WTC11 (cell line): Measurements from ENCODE around the gene RAD17. TPM values are rescaled to one million over a fixed set of nuclear protein-coding genes. Genes with fewer than 3 reads are reported as not detected.
"Not testable (repeated sequence)": the region's sequence is repeated elsewhere in the genome, so short reads cannot be mapped to it uniquely, and the experiment has no call there.

ENCODE experiments used
- ATAC-seq: fragments of 200-7000 bp; cut with Tn5 transposase; 2 replicates; pipeline ENCODE4 v1.10.0; 2021; ENCODE audit warnings: mild to moderate bottlenecking, moderate library complexity
- CTCF ChIA-PET: fragments of 300-600 bp; sonication (Branson Sonifier 250); formaldehyde crosslinking; loops from one replicate; lab custom pipeline; 2021; ENCODE audit warnings: antibody characterized with exemption; lab: Charles Lee
- POLR2A ChIA-PET: fragments of 350-600 bp; sonication (Branson Sonifier 250); formaldehyde crosslinking; loops from one replicate; lab custom pipeline; 2021; ENCODE audit warnings: antibody characterized with exemption; lab: Charles Lee
- DNase-seq: peaks from one replicate; pipeline ENCODE4 v3.0.0; 2021; ENCODE audit warnings: low spot score
- H3K27ac Mint-ChIP-seq: 2 replicates; pipeline ENCODE4 v1.8.0; 2021; ENCODE audit warnings: mixed read lengths
- H3K27me3 Mint-ChIP-seq: 2 replicates; pipeline ENCODE4 v1.8.0; 2021; ENCODE audit warnings: low read depth, mild to moderate bottlenecking, moderate library complexity, mixed read lengths
- H3K36me3 Mint-ChIP-seq: 2 replicates; pipeline ENCODE4 v1.8.0; 2021; ENCODE audit warnings: mixed read lengths
- H3K4me1 Mint-ChIP-seq: 2 replicates; pipeline ENCODE4 v1.8.0; 2022; ENCODE audit warnings: mixed read lengths
- H3K4me3 Mint-ChIP-seq: 2 replicates; pipeline ENCODE4 v1.8.0; 2021; ENCODE audit warnings: mild to moderate bottlenecking, moderate library complexity, mixed read lengths
- H3K9me3 Mint-ChIP-seq: 2 replicates; pipeline ENCODE4 v1.8.0; 2021; ENCODE audit warnings: mixed read lengths
- ATF2 ChIP-seq: sonication (generic); formaldehyde crosslinking; IDR thresholded peaks from 2 replicates; pipeline ENCODE4 v1.8.1; 2022; ENCODE audit warnings: low read depth, missing genetic modification reagents, borderline replicate concordance
- ATF3 ChIP-seq: sonication (generic); formaldehyde crosslinking; conservative IDR thresholded peaks from 2 replicates; pipeline ENCODE4 v1.8.1; 2022; ENCODE audit warnings: mild to moderate bottlenecking, missing genetic modification reagents
- CREM ChIP-seq: sonication (generic); formaldehyde crosslinking; IDR thresholded peaks from 2 replicates; pipeline ENCODE4 v1.8.1; 2022; ENCODE audit warnings: mild to moderate bottlenecking, missing genetic modification reagents, moderate library complexity
- E2F5 ChIP-seq: sonication (generic); formaldehyde crosslinking; IDR thresholded peaks from 2 replicates; pipeline ENCODE4 v1.8.1; 2022; ENCODE audit warnings: mild to moderate bottlenecking, moderate library complexity, missing genetic modification reagents
- ELF4 ChIP-seq: sonication (generic); formaldehyde crosslinking; IDR thresholded peaks from 2 replicates; pipeline ENCODE4 v1.8.1; 2022; ENCODE audit warnings: low read depth, mild to moderate bottlenecking, moderate library complexity, missing genetic modification reagents
- GABPB1 ChIP-seq: sonication (generic); formaldehyde crosslinking; IDR thresholded peaks from 2 replicates; pipeline ENCODE4 v1.8.1; 2023; ENCODE audit warnings: mild to moderate bottlenecking, missing genetic modification reagents
- GRHL2 ChIP-seq: fragments of 250-450 bp; sonication (Bioruptor Pico); IDR thresholded peaks from 2 replicates; pipeline ENCODE4 v1.8.0; 2022; ENCODE audit warnings: mild to moderate bottlenecking, moderate library complexity; ENCODE audit not compliant: insufficient replicate concordance, severe bottlenecking
- HMGA2 ChIP-seq: fragments of 250-450 bp; sonication (Bioruptor Pico); IDR thresholded peaks from 2 replicates; pipeline ENCODE4 v1.4.0; 2021; ENCODE audit warnings: mild to moderate bottlenecking, moderate library complexity
- KAT7 ChIP-seq: sonication (generic); formaldehyde crosslinking; IDR thresholded peaks from 2 replicates; pipeline ENCODE4 v1.8.1; 2023; ENCODE audit warnings: missing genetic modification reagents, mild to moderate bottlenecking, borderline replicate concordance
- NFATC4 ChIP-seq: fragments of 250-450 bp; sonication (Bioruptor Pico); IDR thresholded peaks from 2 replicates; pipeline ENCODE4 v1.9.0; 2021; ENCODE audit warnings: mild to moderate bottlenecking
- NR2C2 ChIP-seq: sonication (generic); formaldehyde crosslinking; IDR thresholded peaks from 2 replicates; pipeline ENCODE4 v1.8.0; 2022; ENCODE audit warnings: mild to moderate bottlenecking, missing genetic modification reagents
- PRRX2 ChIP-seq: fragments of 250-450 bp; sonication (Bioruptor Pico); IDR thresholded peaks from 2 replicates; pipeline ENCODE4 v1.8.0; 2021; ENCODE audit warnings: mild to moderate bottlenecking
- RORB ChIP-seq: fragments of 250-450 bp; sonication (Bioruptor Pico); IDR thresholded peaks from 2 replicates; pipeline ENCODE4 v1.9.0; 2021; ENCODE audit warnings: mild to moderate bottlenecking
- SP1 ChIP-seq: sonication (generic); formaldehyde crosslinking; conservative IDR thresholded peaks from 2 replicates; pipeline ENCODE4 v1.8.1; 2022; ENCODE audit warnings: missing genetic modification reagents
- TCF7 ChIP-seq: sonication (generic); formaldehyde crosslinking; IDR thresholded peaks from 2 replicates; pipeline ENCODE4 v1.8.0; 2022; ENCODE audit warnings: mild to moderate bottlenecking, low read depth, missing genetic modification reagents, moderate library complexity
- TEAD1 ChIP-seq: sonication (generic); formaldehyde crosslinking; IDR thresholded peaks from 2 replicates; pipeline ENCODE4 v1.8.0; 2022; ENCODE audit warnings: mild to moderate bottlenecking, missing genetic modification reagents
- ZNF138 ChIP-seq: sonication (generic); formaldehyde crosslinking; conservative IDR thresholded peaks from 2 replicates; pipeline ENCODE4 v1.8.1; 2022; ENCODE audit warnings: mild to moderate bottlenecking, moderate library complexity, missing genetic modification reagents
- ZNF416 ChIP-seq: fragments of 250-450 bp; sonication (Bioruptor Pico); IDR thresholded peaks from 2 replicates; pipeline ENCODE4 v1.9.0; 2021; ENCODE audit warnings: mild to moderate bottlenecking, inconsistent platforms
- ZNF512 ChIP-seq: sonication (generic); formaldehyde crosslinking; IDR thresholded peaks from 2 replicates; pipeline ENCODE4 v1.8.1; 2022; ENCODE audit warnings: missing genetic modification reagents, borderline replicate concordance
- total RNA-seq: library from RNA; stranded (reverse); gene quantifications from 3 replicates; pipeline ENCODE4 v1.2.3, GENCODE V29; 2021
- TF ChIP-seq, protein P1 (sequence below): sonication (generic); formaldehyde crosslinking; IDR thresholded peaks from 2 replicates; pipeline ENCODE4 v1.8.0; 2023; ENCODE audit warnings: missing genetic modification reagents
- TF ChIP-seq, protein P2 (sequence below): sonication (generic); formaldehyde crosslinking; IDR thresholded peaks from 2 replicates; pipeline ENCODE4 v1.8.0; 2022; ENCODE audit warnings: mild to moderate bottlenecking, missing genetic modification reagents

Gene RAD17
- total RNA-seq, 1 experiment from 2014 or later = 32.6 TPM

GRCh38 chr5:69432412-69433206 lies 63.0 kb downstream of the RAD17 start (continued):
- TF ChIP-seq ATF2 (CRISPR knock-in tag) = no peak
- no peak for TF ChIP-seq CREM (CRISPR knock-in tag)
- TF ChIP-seq HMGA2 (CRISPR knock-in tag) = no peak
- no peak for TF ChIP-seq ZNF416
- TF ChIP-seq TCF7 = no peak
- no peak for TF ChIP-seq E2F5 (CRISPR knock-in tag)
- no peak for TF ChIP-seq NR2C2 (CRISPR knock-in tag)

DNA sequence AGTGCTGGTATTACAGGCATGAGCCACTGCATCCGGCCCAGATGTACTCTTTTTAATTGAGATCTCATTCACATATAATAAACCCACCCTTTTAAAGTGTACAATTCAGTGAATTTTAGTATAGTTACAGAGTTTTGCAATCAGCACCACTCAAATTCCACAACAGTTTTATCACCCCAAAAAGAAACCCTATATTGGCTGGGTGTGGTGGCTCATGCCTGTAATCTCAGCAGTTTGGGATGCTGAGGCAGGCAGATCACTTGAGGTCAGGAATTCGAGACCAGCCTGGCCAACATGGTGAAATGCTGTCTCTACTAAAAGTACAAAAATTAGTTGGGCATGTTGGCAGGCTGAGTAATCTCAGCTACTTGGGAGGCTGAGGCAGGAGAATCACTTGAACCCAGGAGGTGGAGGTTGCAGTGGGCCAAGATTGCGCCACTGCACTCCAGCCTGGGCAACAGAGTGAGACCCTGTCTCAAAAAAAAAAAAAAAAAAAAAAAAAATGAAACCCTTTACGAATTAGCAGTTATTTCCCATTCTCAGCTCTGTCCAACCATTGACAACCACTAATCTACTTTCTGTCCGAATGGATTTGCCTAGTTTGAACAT lies 65.8 kb downstream of the RAD17 start:
- H3K27me3 Mint-ChIP-seq, H3K4me1 Mint-ChIP-seq, CTCF ChIA-PET, DNase-seq, H3K27ac Mint-ChIP-seq, H3K4me3 Mint-ChIP-seq, H3K9me3 Mint-ChIP-seq, ATAC-seq, POLR2A ChIA-PET: not testable (repeated sequence)
- H3K36me3 Mint-ChIP-seq = peaks cover 38% of the 10 kb centered on the region

DNA sequence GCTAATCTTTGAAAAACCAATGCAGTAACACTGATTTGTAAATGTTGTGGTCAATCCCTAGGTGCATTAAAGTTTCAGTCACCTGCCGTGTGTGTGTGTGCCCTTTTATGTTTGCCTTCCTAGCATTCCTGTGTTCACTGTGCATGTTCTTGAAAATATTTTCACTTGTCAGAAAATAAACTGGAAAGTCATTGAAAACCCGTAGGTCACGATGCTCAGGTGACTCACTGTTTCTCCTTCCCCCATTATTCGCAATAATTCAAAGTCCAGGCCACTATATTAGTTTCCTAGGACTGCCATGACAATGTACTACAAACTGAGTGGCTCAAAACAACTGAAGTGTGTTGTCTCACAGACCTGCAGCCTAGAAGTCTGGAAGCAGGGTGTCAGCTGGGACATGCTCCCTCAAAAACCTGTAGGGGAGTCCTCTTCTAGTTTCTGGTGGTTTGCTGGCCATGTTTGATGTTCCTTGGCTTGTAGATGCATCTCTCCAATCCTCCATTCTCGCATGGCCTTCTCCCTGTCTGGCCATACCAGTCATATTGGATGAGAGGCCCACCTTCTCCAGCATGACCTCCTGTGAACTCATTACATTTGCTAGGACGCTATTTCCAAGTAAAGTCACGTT lies 74.6 kb downstream of the RAD17 start:
- ATAC-seq = no peak
- Mint-ChIP-seq H3K27ac (0 out of 2 replicates have a peak overlapping the region, but pooled peaks have one; percentile 83), H3K36me3 (no peaks in the 10 kb centered on the region; the same call in 1 of the 2 replicates), H3K4me3 (no peak overlapping the region), H3K27me3 (no peaks in the 10 kb centered on the region), H3K9me3 (no peaks in the 10 kb centered on the region), H3K4me1 (no peaks in the 10 kb centered on the region)
- peak; percentile 26; the same call in 1 of the 2 replicates for TF ChIP-seq GABPB1
- no peak for TF ChIP-seq TEAD1
- no peak for TF ChIP-seq ZNF138
- ChIA-PET POLR2A (no interaction called here), CTCF (no interaction called here)
- no peak for DNase-seq

- Mint-ChIP-seq H3K4me3 (no peak overlapping the region), H3K9me3 (no peaks in the 10 kb centered on the region), H3K27ac (no peak overlapping the region; the same call in 1 of the 2 replicates), H3K27me3 (no peaks in the 10 kb centered on the region), H3K36me3 (no peaks in the 10 kb centered on the region), H3K4me1 (peaks cover 3% of the 10 kb centered on the region; the same call in 1 of the 2 replicates)
- ChIA-PET POLR2A (no interaction called here), CTCF (no interaction called here)
- DNase-seq = no peak
- no peak for ATAC-seq
- no peak for TF ChIP-seq KAT7 (CRISPR knock-in tag)
- TF ChIP-seq ZNF512 (CRISPR knock-in tag) = no peak
- TF ChIP-seq, protein P1, sequence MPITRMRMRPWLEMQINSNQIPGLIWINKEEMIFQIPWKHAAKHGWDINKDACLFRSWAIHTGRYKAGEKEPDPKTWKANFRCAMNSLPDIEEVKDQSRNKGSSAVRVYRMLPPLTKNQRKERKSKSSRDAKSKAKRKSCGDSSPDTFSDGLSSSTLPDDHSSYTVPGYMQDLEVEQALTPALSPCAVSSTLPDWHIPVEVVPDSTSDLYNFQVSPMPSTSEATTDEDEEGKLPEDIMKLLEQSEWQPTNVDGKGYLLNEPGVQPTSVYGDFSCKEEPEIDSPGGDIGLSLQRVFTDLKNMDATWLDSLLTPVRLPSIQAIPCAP (CRISPR knock-in tag) = no peak
- TF ChIP-seq GRHL2 (CRISPR knock-in tag) = no peak
- no peak for TF ChIP-seq ELF4 (CRISPR knock-in tag)
- no peak for TF ChIP-seq NFATC4 (CRISPR knock-in tag)
- TF ChIP-seq, protein P2, sequence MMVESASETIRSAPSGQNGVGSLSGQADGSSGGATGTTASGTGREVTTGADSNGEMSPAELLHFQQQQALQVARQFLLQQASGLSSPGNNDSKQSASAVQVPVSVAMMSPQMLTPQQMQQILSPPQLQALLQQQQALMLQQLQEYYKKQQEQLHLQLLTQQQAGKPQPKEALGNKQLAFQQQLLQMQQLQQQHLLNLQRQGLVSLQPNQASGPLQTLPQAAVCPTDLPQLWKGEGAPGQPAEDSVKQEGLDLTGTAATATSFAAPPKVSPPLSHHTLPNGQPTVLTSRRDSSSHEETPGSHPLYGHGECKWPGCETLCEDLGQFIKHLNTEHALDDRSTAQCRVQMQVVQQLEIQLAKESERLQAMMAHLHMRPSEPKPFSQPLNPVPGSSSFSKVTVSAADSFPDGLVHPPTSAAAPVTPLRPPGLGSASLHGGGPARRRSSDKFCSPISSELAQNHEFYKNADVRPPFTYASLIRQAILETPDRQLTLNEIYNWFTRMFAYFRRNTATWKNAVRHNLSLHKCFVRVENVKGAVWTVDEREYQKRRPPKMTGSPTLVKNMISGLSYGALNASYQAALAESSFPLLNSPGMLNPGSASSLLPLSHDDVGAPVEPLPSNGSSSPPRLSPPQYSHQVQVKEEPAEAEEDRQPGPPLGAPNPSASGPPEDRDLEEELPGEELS = no peak
- TF ChIP-seq PRRX2 (CRISPR knock-in tag) = no peak
- no peak for TF ChIP-seq RORB (CRISPR knock-in tag)
- no peak for TF ChIP-seq SP1 (CRISPR knock-in tag)
- no peak for TF ChIP-seq ATF3
Measured at GRCh38 chr5:69449511-69449910, 79.9 kb downstream of the RAD17 start.
